T-cell (primary cell): ENCODE results near the gene LOX. TPM values are rescaled to one million over a fixed set of nuclear protein-coding genes. Genes with fewer than 3 reads are reported as not detected.
A peak's percentile ranks its signal among the peaks of the same experiment; 100 is the strongest.

Experiments used
- ATAC-seq, 4 experiments: fragments of 200-7000 bp in 3 of 4; fragments of 150-1000 bp in 1 of 4; cut with Tn5 transposase; replicated peaks in 1 of 4; 1 replicate in 3 of 4; 2 replicates in 1 of 4; pipeline ENCODE4 v1.10.0; 2021; ENCODE audit warnings: moderate library complexity in 3 of 4, mild to moderate bottlenecking in 2 of 4, moderate number of reproducible peaks in 1 of 4
- CTCF ChIA-PET, 2 donors: fragments of 300-600 bp; sonication (Branson Sonifier 250); formaldehyde crosslinking; loops; one replicate each; lab custom pipeline; 2022; ENCODE audit warnings: antibody characterized with exemption in 2 of 2; lab: Charles Lee
- POLR2A ChIA-PET, 2 donors: fragments of 300-600 bp; sonication (Branson Sonifier 250); formaldehyde crosslinking; loops; one replicate each; lab custom pipeline; 2022; ENCODE audit warnings: antibody characterized with exemption in 2 of 2; lab: Charles Lee
- DNase-seq, 35 experiments: peaks; one replicate each; pipeline versions ENCODE4 v3.0.0 to v3.0.0-alpha.2; 2013 to 2023
- H3K27ac ChIP-seq: one replicate; pipeline ENCODE4 v1.5.1; 2013; ENCODE audit warnings: low read length
- H3K27me3 ChIP-seq, 2 experiments: replicated peaks in 1 of 2; 1 replicate in 1 of 2; 2 replicates in 1 of 2; pipeline versions ENCODE4 v1.6.1 to v1.7.0; 2013; ENCODE audit warnings: low read length in 1 of 2, mixed read lengths in 1 of 2; ENCODE audit not compliant: control insufficient read depth in 2 of 2, insufficient read depth in 2 of 2; ENCODE audit errors: extremely low read depth in 1 of 2
- H3K36me3 ChIP-seq, 2 donors: 1 replicate in 1 of 2; 2 replicates in 1 of 2; pipeline versions ENCODE4 v1.6.1 to v1.7.0; 2013; ENCODE audit warnings: low read length in 1 of 2; ENCODE audit not compliant: control insufficient read depth in 2 of 2, insufficient read depth in 1 of 2; ENCODE audit errors: extremely low read depth in 1 of 2
- H3K4me1 ChIP-seq, 2 experiments: 1 replicate in 1 of 2; 2 replicates in 1 of 2; pipeline versions ENCODE4 v1.6.1 to v1.7.0; 2013; ENCODE audit warnings: low read length in 2 of 2, mixed read lengths in 1 of 2; ENCODE audit not compliant: insufficient read depth in 2 of 2, control insufficient read depth in 1 of 2; ENCODE audit errors: extremely low read depth in 1 of 2
- H3K4me3 ChIP-seq, 2 donors: 1 replicate in 1 of 2; 2 replicates in 1 of 2; pipeline versions ENCODE4 v1.5.1 to v1.7.0; 2013; ENCODE audit warnings: mild to moderate bottlenecking in 2 of 2, low read length in 1 of 2, moderate library complexity in 1 of 2; ENCODE audit not compliant: control insufficient read depth in 1 of 2; ENCODE audit errors: extremely low read depth in 1 of 2
- H3K9me3 ChIP-seq: 2 replicates; pipeline ENCODE4 v1.7.0; 2013
- H3K27ac Mint-ChIP-seq, 2 donors: one replicate each; pipeline ENCODE4 v1.8.0; 2020 to 2021; ENCODE audit warnings: mild to moderate bottlenecking in 2 of 2, mixed read lengths in 2 of 2
- H3K27me3 Mint-ChIP-seq, 2 donors: one replicate each; pipeline ENCODE4 v1.8.0; 2021 to 2022; ENCODE audit warnings: mixed read lengths in 2 of 2
- H3K36me3 Mint-ChIP-seq: one replicate; pipeline ENCODE4 v1.8.0; 2021; ENCODE audit warnings: mixed read lengths
- H3K4me1 Mint-ChIP-seq, 3 donors: one replicate each; pipeline ENCODE4 v1.8.0; 2020 to 2022; ENCODE audit warnings: mixed read lengths in 3 of 3, mild to moderate bottlenecking in 1 of 3
- H3K4me3 Mint-ChIP-seq, 3 donors: one replicate each; pipeline ENCODE4 v1.8.0; 2020 to 2022; ENCODE audit warnings: mild to moderate bottlenecking in 3 of 3, mixed read lengths in 3 of 3, moderate library complexity in 3 of 3
- H3K9me3 Mint-ChIP-seq, 3 donors: one replicate each; pipeline ENCODE4 v1.8.0; 2020 to 2022; ENCODE audit warnings: mixed read lengths in 3 of 3
- WGBS: methylation state at CpG from one replicate; pipeline ENCODE4 v1.1.5; 2013; ENCODE audit warnings: missing lambda C conversion rate; ENCODE audit not compliant: insufficient coverage; 5-methylcytosine and 5-hydroxymethylcytosine counted together
- total RNA-seq, 35 experiments: library from RNA in 6 of 35; stranded (reverse) in 6 of 35; fragments of 120-200 nt in 1 of 35; gene quantifications; one replicate each; pipeline versions ENCODE4 v1.2.1 to v1.2.4 and lab custom pipeline; 2013 to 2026

The LOX gene
- total RNA-seq, 5 donors from 2014 or later (not counting 1 experiment from before 2014, with no cell fraction given): 0.20 to 0.88 (median 0.51) TPM; not detected in 2

DNA sequence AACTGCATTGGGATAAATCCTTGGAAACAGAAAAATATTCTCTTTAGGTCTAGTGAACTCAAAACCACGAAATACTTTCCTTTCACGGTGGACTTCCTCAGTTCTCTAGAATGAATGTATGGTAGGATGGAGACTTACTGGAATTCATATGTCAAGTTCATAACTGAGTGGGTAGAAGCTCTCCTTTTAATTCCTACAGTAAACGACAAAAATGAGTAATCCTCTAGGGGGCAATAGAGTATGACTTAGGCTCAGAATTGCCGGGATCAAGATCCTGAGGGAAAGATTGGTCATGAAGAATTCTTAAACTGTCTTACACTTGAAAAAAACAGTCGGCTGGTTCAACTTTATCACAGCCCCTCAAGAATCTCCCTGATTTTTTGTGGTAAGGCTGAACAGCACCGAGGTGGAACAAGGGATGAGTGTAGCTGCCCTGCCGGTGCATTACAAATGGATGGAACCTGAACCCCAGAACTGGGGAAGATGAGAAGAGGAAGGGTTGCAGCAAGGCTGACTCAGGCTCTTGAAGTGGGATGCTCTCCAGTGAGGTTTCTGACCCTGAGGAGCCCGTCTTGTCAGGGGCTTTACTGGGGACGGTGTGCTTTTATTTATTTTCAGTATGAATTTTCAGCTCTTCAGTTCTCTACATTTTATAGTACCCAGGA, 14.0 kb upstream of the LOX start:
- no peaks in the 10 kb centered on the region for H3K27me3 ChIP-seq
- no peak overlapping the region for H3K4me3 ChIP-seq
- H3K36me3 ChIP-seq: no peaks in the 10 kb centered on the region
- DNase-seq (no peak), ATAC-seq (no peak)
- H3K36me3 Mint-ChIP-seq: no peaks in the 10 kb centered on the region
- no peaks in the 10 kb centered on the region for H3K9me3 ChIP-seq
- ChIA-PET CTCF (no interaction called here), POLR2A (no interaction called here)
- H3K9me3 Mint-ChIP-seq: no peaks in the 10 kb centered on the region
- no peak overlapping the region for H3K4me3 Mint-ChIP-seq
- H3K27me3 Mint-ChIP-seq: peaks cover 0 to 7% of the 10 kb centered on the region in 2 donors
- H3K4me1 Mint-ChIP-seq: no peaks in the 10 kb centered on the region
- H3K27ac ChIP-seq: no peak overlapping the region
- 100% methylated on average over 1 of the region's 9 CpGs for WGBS
- H3K4me1 ChIP-seq: no peaks in the 10 kb centered on the region
- no peak overlapping the region for H3K27ac Mint-ChIP-seq

DNA sequence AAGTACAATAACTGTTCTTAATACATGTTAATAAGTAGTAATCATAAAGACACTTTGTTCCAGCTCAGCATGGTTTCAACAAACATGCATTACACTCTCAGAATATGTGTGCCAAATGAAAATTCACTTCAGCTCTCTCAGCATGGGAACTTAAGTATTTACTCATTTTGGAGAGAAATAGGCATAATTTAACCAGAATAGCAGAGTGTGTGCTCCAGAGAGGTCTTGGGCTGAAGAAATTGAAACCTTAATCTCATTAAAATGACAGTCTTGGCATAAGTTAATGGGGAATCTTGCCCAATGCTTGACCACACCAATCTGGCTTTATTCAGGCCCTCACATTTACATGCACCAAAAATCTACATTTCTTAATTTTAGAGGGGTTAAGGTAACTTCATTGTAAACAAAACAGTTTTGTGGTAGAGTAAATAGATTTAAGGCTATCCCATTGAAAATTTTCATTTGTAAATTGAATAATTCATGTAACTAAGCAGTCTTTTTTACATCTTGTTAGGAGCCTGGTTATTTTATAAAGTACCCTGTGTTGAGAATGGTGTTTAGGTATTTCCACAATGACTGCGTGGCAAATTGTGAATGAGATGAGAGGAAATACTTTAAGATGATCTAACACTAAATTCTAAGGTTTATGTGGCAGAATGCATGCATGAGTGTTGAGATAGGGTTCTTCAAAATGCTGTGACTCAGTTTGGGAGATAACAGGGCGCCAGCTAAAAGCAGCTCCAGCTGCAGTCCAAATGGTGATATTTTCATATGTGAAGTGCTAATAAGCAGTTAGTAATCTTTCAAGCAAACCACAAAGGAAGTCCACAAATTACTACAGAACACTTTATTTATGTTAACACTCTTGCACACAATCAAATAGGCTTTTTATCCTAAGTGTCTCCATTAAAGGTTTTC, 11.3 kb upstream of the LOX start:
- no CpG with 5 or more reads among the region's 2 CpGs for WGBS
- H3K27me3 Mint-ChIP-seq: peaks cover 0 to 7% of the 10 kb centered on the region in 2 donors
- H3K4me1 Mint-ChIP-seq: no peaks in the 10 kb centered on the region
- H3K27ac Mint-ChIP-seq: no peak overlapping the region
- Histone ChIP-seq H3K4me3 (no peak overlapping the region), H3K36me3 (no peaks in the 10 kb centered on the region), H3K27ac (no peak overlapping the region), H3K27me3 (no peaks in the 10 kb centered on the region), H3K4me1 (no peaks in the 10 kb centered on the region), H3K9me3 (no peaks in the 10 kb centered on the region)
- no peaks in the 10 kb centered on the region for H3K36me3 Mint-ChIP-seq
- no peak for DNase-seq
- no peak for ATAC-seq
- no peaks in the 10 kb centered on the region for H3K9me3 Mint-ChIP-seq
- H3K4me3 Mint-ChIP-seq: no peak overlapping the region
- ChIA-PET POLR2A (interaction anchor here in 1 of 2 donors (0.5 kb wide), 1 partner anchor 1641 kb away, joined by 3 read pairs; no protein-coding TSS in a partner anchor), CTCF (no interaction called here)

DNA sequence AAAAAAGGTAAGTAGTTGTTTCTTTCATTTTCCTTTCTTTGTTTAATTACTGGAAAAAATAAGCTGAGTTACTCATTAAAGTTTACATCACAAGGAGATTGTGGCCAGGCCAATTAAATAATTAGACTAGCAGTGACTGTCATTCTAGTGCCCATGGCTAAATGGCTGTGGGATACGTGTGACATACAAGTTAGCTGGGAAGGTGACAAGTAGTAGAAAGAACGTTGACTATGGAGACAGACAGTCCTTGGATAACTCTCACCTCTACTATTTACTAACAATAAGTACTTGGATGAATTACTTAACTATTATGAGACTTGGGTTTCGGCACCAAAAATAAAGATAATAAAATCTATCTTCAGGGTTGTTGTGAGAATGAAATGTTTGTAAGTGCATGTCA, 7.0 kb upstream of the LOX start:
- no CpG with 5 or more reads among the region's 3 CpGs for WGBS
- H3K4me1 ChIP-seq: no peaks in the 10 kb centered on the region
- POLR2A ChIA-PET: interaction anchor here in 1 of 2 donors (0.6 kb wide), 1 partner anchor 24 kb away, joined by 3 read pairs; no protein-coding TSS in a partner anchor
- Mint-ChIP-seq H3K9me3 (no peaks in the 10 kb centered on the region), H3K4me3 (no peak overlapping the region), H3K36me3 (no peaks in the 10 kb centered on the region), H3K27ac (no peak overlapping the region), H3K4me1 (no peaks in the 10 kb centered on the region), H3K27me3 (peaks cover 9 to 18% of the 10 kb centered on the region in 2 donors)
- no peak overlapping the region for H3K27ac ChIP-seq
- ATAC-seq (no peak), DNase-seq (no peak)
- H3K9me3 ChIP-seq: no peaks in the 10 kb centered on the region
- CTCF ChIA-PET: no interaction called here
- H3K27me3 ChIP-seq: peaks cover under 1 to 2% of the 10 kb centered on the region in 2 experiments
- no peak overlapping the region for H3K4me3 ChIP-seq
- H3K36me3 ChIP-seq: no peaks in the 10 kb centered on the region

DNA sequence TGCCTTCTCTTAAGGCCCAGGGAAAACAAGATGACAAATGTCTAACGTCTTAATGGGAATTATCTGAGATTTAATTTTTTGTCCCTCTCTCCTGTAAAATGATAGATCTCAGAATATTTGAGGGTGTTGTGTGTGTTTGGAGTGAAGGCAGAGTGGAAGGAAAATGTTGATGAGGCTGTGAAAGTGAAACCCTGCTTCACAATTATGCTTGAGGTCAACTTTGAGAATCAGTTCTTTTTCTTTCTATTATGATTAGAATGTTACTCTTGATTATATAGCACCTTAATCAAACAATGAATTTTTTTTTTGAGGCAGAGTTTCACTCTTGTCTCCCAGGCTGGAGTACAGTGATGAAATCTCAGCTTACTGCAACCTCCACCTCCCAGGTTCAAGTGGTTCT, 5.5 kb upstream of the LOX start:
- Mint-ChIP-seq H3K4me1 (peaks cover 0 to 3% (median 0%) of the 10 kb centered on the region in 3 donors), H3K27ac (no peak overlapping the region), H3K4me3 (no peak overlapping the region), H3K36me3 (no peaks in the 10 kb centered on the region), H3K9me3 (no peaks in the 10 kb centered on the region), H3K27me3 (peaks cover 23 to 28% of the 10 kb centered on the region in 2 donors)
- DNase-seq (no peak), ATAC-seq (no peak)
- Histone ChIP-seq H3K4me1 (no peaks in the 10 kb centered on the region), H3K9me3 (no peaks in the 10 kb centered on the region), H3K4me3 (no peak overlapping the region), H3K36me3 (no peaks in the 10 kb centered on the region), H3K27ac (no peak overlapping the region), H3K27me3 (peaks cover 2 to 7% of the 10 kb centered on the region in 2 experiments)
- WGBS: no CpG with 5 or more reads among the region's 1 CpG
- POLR2A ChIA-PET: no interaction called here
- CTCF ChIA-PET: interaction anchor here in 1 of 2 donors (0.6 kb wide), 1 partner anchor 935 kb away, joined by 4 read pairs; no protein-coding TSS in a partner anchor

DNA sequence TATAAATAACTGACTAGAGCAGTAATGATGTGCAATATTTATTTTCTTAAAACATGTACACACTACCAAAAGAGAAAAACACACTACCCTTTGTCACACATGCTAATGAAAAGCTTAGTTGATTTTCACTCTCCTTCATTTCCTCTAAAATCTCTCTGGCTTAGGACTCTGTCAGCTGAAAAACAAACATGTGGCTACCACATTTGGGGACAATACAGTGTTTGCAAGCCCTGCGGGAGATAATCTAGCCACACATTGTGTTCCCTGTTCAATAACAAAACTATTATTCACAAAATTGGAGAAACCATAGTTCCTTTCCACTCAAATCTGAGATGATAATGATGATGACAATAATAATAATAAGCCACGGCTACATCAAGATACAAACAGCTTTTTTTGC, 3.5 kb upstream of the LOX start:
- no CpG with 5 or more reads among the region's 2 CpGs for WGBS
- POLR2A ChIA-PET: no interaction called here

DNA sequence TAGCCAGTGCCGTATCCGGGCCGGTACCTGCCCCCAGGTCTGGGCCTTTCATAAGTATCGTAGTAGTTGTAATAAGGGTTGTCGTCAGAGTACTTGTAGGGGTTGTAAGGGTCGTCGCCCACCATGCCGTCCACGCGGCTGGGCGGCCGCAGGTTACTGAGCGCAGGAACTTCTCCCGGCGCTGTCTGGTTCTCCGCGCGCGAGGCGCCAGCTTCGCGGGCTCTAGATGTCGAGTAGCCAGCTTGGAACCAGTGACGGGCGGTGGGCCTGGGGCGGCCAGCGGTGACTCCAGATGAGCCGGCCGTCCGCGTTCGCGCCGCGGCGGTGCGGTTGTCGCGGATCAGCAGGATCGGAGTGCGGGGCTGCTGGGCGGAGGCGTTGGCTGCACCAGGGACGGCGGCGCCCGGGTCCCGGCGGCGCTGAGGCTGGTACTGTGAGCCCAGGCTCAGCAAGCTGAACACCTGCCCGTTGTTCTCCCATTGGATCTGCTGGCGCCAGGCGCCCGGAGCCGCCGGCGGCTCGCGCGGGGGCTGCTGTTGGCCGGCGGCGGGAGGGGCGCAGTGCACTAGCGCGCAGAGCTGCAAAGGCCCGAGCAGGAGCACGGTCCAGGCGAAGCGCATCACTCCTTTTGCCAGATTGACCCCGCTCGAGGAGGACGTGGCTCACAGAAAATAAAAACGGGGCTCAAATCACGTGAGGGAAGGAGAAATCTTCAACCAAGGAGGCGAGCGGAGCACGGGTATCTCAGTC, 518 bp downstream of the LOX start:
- H3K4me1 ChIP-seq: peaks cover 9 to 18% of the 10 kb centered on the region in 2 experiments
- Mint-ChIP-seq H3K27me3 (peaks cover 55 to 58% of the 10 kb centered on the region in 2 donors), H3K27ac (no peak overlapping the region), H3K36me3 (no peaks in the 10 kb centered on the region), H3K4me1 (peaks cover 15 to 21% (median 17%) of the 10 kb centered on the region in 3 donors), H3K9me3 (no peaks in the 10 kb centered on the region), H3K4me3 (peak overlapping the region; percentile 50 to 87 (median 53))
- DNase-seq (no peak), ATAC-seq (peak in 1 of 4 experiments; percentile 17)
- H3K36me3 ChIP-seq: no peaks in the 10 kb centered on the region
- WGBS: 1% methylated on average over 78 of the region's 78 CpGs
- no peak overlapping the region for H3K27ac ChIP-seq
- peaks cover 2 to 27% of the 10 kb centered on the region in 2 experiments for H3K27me3 ChIP-seq
- no peaks in the 10 kb centered on the region for H3K9me3 ChIP-seq
- CTCF ChIA-PET: no interaction called here
- POLR2A ChIA-PET: no interaction called here
- H3K4me3 ChIP-seq: peak overlapping the region in 1 of 2 donors; percentile 83

More for the DNA sequence above, 3.5 kb upstream of the LOX start:
- Histone ChIP-seq H3K36me3 (no peaks in the 10 kb centered on the region), H3K27ac (no peak overlapping the region), H3K4me3 (no peak overlapping the region), H3K27me3 (peaks cover 2 to 26% of the 10 kb centered on the region in 2 experiments), H3K4me1 (peaks cover 9 to 18% of the 10 kb centered on the region in 2 experiments), H3K9me3 (no peaks in the 10 kb centered on the region)
- Mint-ChIP-seq H3K9me3 (no peaks in the 10 kb centered on the region), H3K27me3 (peaks cover 39 to 40% of the 10 kb centered on the region in 2 donors), H3K36me3 (no peaks in the 10 kb centered on the region), H3K4me1 (peaks cover 15 to 19% (median 15%) of the 10 kb centered on the region in 3 donors), H3K27ac (no peak overlapping the region), H3K4me3 (no peak overlapping the region)
- DNase-seq: no peak
- ATAC-seq: no peak
- CTCF ChIA-PET: no interaction called here
